Measurements from ENCODE around the gene SMARCA2.

Gene SMARCA2

GRCh38 chr9:2235623-2236022, 220.5 kb downstream of the SMARCA2 start:
- TF ChIP-seq YY1 (IDR thresholded peaks at IDR 0.05; ENCODE audit: insufficient read depth, insufficient read length) (no peak), SUZ12 (IDR thresholded peaks at IDR 0.05; ENCODE audit: extremely low read depth, insufficient read depth, insufficient read length) (no peak), ZNF274 (IDR thresholded peaks at IDR 0.05; ENCODE audit: low read depth, low read length) (no peak)
- DNase-seq (ENCODE audit: low read depth, low spot score), result no peak
- H3K4me3 ChIP-seq (ENCODE audit: insufficient read length, low read depth), result no peak overlapping the region
- H3K4me1 ChIP-seq (ENCODE audit: insufficient read depth, insufficient read length), result no peaks in the 10 kb centered on the region
- no peaks in the 10 kb centered on the region for H3K27me3 ChIP-seq (ENCODE audit: insufficient read depth, insufficient read length)
- H3K36me3 ChIP-seq (ENCODE audit: insufficient read depth, insufficient read length, low read length), result no peaks in the 10 kb centered on the region
- peaks cover 14% of the 10 kb centered on the region for H3K9me3 ChIP-seq (ENCODE audit: insufficient read depth, low read length)
- H3K9ac ChIP-seq (ENCODE audit: insufficient read length, low read depth), result no peak overlapping the region

- no peak overlapping the region for H3K9ac ChIP-seq (ENCODE audit: insufficient read length, low read depth)
- no peak overlapping the region for H3K4me3 ChIP-seq (ENCODE audit: insufficient read length, low read depth)
- H3K36me3 ChIP-seq (ENCODE audit: insufficient read depth, insufficient read length, low read length), result no peaks in the 10 kb centered on the region
- H3K27me3 ChIP-seq (ENCODE audit: insufficient read depth, insufficient read length), result no peaks in the 10 kb centered on the region
- H3K4me1 ChIP-seq (ENCODE audit: insufficient read depth, insufficient read length), result no peaks in the 10 kb centered on the region
- H3K9me3 ChIP-seq (ENCODE audit: insufficient read depth, low read length), result peaks cover 9% of the 10 kb centered on the region; the same call in 1 of the 2 replicates
- DNase-seq (ENCODE audit: low read depth, low spot score), result no peak
- TF ChIP-seq ZNF274 (IDR thresholded peaks at IDR 0.05; ENCODE audit: low read depth, low read length), result no peak
- no peak for TF ChIP-seq SUZ12 (IDR thresholded peaks at IDR 0.05; ENCODE audit: extremely low read depth, insufficient read depth, insufficient read length)
- no peak for TF ChIP-seq YY1 (IDR thresholded peaks at IDR 0.05; ENCODE audit: insufficient read depth, insufficient read length)
Observed at GRCh38 chr9:2236850-2237249, 221.7 kb downstream of the SMARCA2 start.

GRCh38 chr9:2241461-2241835, 226.3 kb downstream of the SMARCA2 start:
- Histone ChIP-seq H3K36me3 (ENCODE audit: insufficient read depth, insufficient read length, low read length) (no peaks in the 10 kb centered on the region), H3K9ac (ENCODE audit: insufficient read length, low read depth) (peak overlapping the region; percentile 69), H3K4me1 (ENCODE audit: insufficient read depth, insufficient read length) (no peaks in the 10 kb centered on the region), H3K4me3 (ENCODE audit: insufficient read length, low read depth) (peak overlapping the region; percentile 64), H3K9me3 (ENCODE audit: insufficient read depth, low read length) (peaks cover 17% of the 10 kb centered on the region), H3K27me3 (ENCODE audit: insufficient read depth, insufficient read length) (no peaks in the 10 kb centered on the region)
- TF ChIP-seq YY1 (IDR thresholded peaks at IDR 0.05; ENCODE audit: insufficient read depth, insufficient read length) (no peak), SUZ12 (IDR thresholded peaks at IDR 0.05; ENCODE audit: extremely low read depth, insufficient read depth, insufficient read length) (no peak), ZNF274 (IDR thresholded peaks at IDR 0.05; ENCODE audit: low read depth, low read length) (no peak)
- peak; percentile 84 for DNase-seq (ENCODE audit: low read depth, low spot score)

GRCh38 chr9:2241836-2242741, 226.9 kb downstream of the SMARCA2 start:
- Histone ChIP-seq H3K4me1 (ENCODE audit: insufficient read depth, insufficient read length) (no peaks in the 10 kb centered on the region), H3K27me3 (ENCODE audit: insufficient read depth, insufficient read length) (no peaks in the 10 kb centered on the region), H3K9ac (ENCODE audit: insufficient read length, low read depth) (peak overlapping the region; percentile 69), H3K9me3 (ENCODE audit: insufficient read depth, low read length) (peaks cover 17% of the 10 kb centered on the region), H3K4me3 (ENCODE audit: insufficient read length, low read depth) (peak overlapping the region; percentile 64), H3K36me3 (ENCODE audit: insufficient read depth, insufficient read length, low read length) (no peaks in the 10 kb centered on the region)
- peak; percentile 93 for DNase-seq (ENCODE audit: low read depth, low spot score)
- TF ChIP-seq ZNF274 (IDR thresholded peaks at IDR 0.05; ENCODE audit: low read depth, low read length) (no peak), SUZ12 (IDR thresholded peaks at IDR 0.05; ENCODE audit: extremely low read depth, insufficient read depth, insufficient read length) (no peak), YY1 (IDR thresholded peaks at IDR 0.05; ENCODE audit: insufficient read depth, insufficient read length) (no peak)

- Histone ChIP-seq H3K36me3 (ENCODE audit: insufficient read depth, insufficient read length, low read length) (no peaks in the 10 kb centered on the region), H3K4me3 (ENCODE audit: insufficient read length, low read depth) (peak overlapping the region; percentile 64), H3K27me3 (ENCODE audit: insufficient read depth, insufficient read length) (no peaks in the 10 kb centered on the region), H3K4me1 (ENCODE audit: insufficient read depth, insufficient read length) (no peaks in the 10 kb centered on the region), H3K9me3 (ENCODE audit: insufficient read depth, low read length) (peaks cover 17% of the 10 kb centered on the region), H3K9ac (ENCODE audit: insufficient read length, low read depth) (no peak overlapping the region)
- TF ChIP-seq ZNF274 (IDR thresholded peaks at IDR 0.05; ENCODE audit: low read depth, low read length) (no peak), SUZ12 (IDR thresholded peaks at IDR 0.05; ENCODE audit: extremely low read depth, insufficient read depth, insufficient read length) (no peak), YY1 (IDR thresholded peaks at IDR 0.05; ENCODE audit: insufficient read depth, insufficient read length) (no peak)
- DNase-seq (ENCODE audit: low read depth, low spot score), result no peak
Observed at GRCh38 chr9:2242831-2243330, 227.7 kb downstream of the SMARCA2 start.
